Natural killer cell treated with Interleukin-12 subunit alpha and Interleukin-12 subunit beta and Interleukin-15 and Interleukin-18, amount 100 ng/mL, for 72 hours (primary cell): ENCODE results near the gene ST13. TPM values are rescaled to one million over a fixed set of nuclear protein-coding genes. Genes with fewer than 3 reads are reported as not detected.
"Not testable (repeated sequence)": the region's sequence is repeated elsewhere in the genome, so short reads cannot be mapped to it uniquely, and the experiment has no call there.

ENCODE experiments used
- ATAC-seq, 2 donors: fragments of 150-1000 bp; cut with Tn5 transposase in 1 of 2; sonication (Bioruptor Pico), chemical (Tn5 transposase) in 1 of 2; 2 replicates each; pipeline ENCODE4 v1.10.0; 2021
- DNase-seq: peaks from one replicate; pipeline ENCODE4 v3.0.0; 2022; ENCODE audit warnings: low spot score
- H3K27ac Mint-ChIP-seq, 2 donors: 1 replicate in 1 of 2; 2 replicates in 1 of 2; pipeline ENCODE4 v1.8.0; 2022; ENCODE audit warnings: mixed read lengths in 2 of 2, mild to moderate bottlenecking in 1 of 2, moderate library complexity in 1 of 2
- H3K27me3 Mint-ChIP-seq, 2 donors: 1 replicate in 1 of 2; 2 replicates in 1 of 2; pipeline ENCODE4 v1.8.0; 2022; ENCODE audit warnings: mixed read lengths in 2 of 2
- H3K36me3 Mint-ChIP-seq: one replicate; pipeline ENCODE4 v1.8.0; 2022; ENCODE audit warnings: mixed read lengths
- H3K4me1 Mint-ChIP-seq, 2 donors: 1 replicate in 1 of 2; 2 replicates in 1 of 2; pipeline ENCODE4 v1.8.0; 2022; ENCODE audit warnings: low read depth in 2 of 2, mixed read lengths in 2 of 2, mild to moderate bottlenecking in 1 of 2
- H3K4me3 Mint-ChIP-seq: one replicate; pipeline ENCODE4 v1.8.0; 2022; ENCODE audit warnings: mixed read lengths
- H3K9me3 Mint-ChIP-seq: 2 replicates; pipeline ENCODE4 v1.8.0; 2022; ENCODE audit warnings: mixed read lengths
- total RNA-seq, 2 donors: library from RNA; stranded (reverse); gene quantifications; one replicate each; pipeline ENCODE4 v1.2.3, GENCODE V29; 2022

ST13 gene
- total RNA-seq, 2 donors from 2014 or later: 119 to 126 TPM

- H3K27me3 Mint-ChIP-seq: no peaks in the 10 kb centered on the region
- no peaks in the 10 kb centered on the region for H3K36me3 Mint-ChIP-seq
- H3K9me3 Mint-ChIP-seq: no peaks in the 10 kb centered on the region
- no peak overlapping the region for H3K4me3 Mint-ChIP-seq
- peaks cover 0 to 12% of the 10 kb centered on the region in 2 donors for H3K4me1 Mint-ChIP-seq
- ATAC-seq (no peak), DNase-seq (no peak)
- H3K27ac Mint-ChIP-seq: no peak overlapping the region
Observed at GRCh38 chr22:40792451-40792850, 64.0 kb downstream of the ST13 start.

DNA sequence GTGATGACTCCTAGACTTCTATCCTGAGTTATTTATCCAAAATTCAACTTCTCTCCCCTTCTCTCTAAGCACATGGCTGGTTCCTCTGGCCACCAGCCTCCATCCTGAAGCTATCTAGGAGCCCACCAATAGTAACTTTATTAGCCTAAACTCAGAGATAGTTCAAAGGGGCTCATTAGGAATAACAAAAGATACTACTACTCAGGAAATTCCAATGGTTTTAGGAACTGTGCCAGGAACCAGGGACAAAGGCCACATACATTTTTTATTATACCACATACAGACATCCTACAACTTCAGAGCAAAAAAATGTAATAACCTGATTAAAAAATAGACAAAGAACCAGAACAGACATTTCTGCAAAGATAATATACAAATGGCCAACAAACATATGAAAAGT, 65.2 kb downstream of the ST13 start:
- Mint-ChIP-seq H3K4me1 (peaks cover 0 to 12% of the 10 kb centered on the region in 2 donors), H3K27ac (no peak overlapping the region), H3K36me3 (peaks cover 9% of the 10 kb centered on the region), H3K9me3 (no peaks in the 10 kb centered on the region), H3K4me3 (no peak overlapping the region), H3K27me3 (no peaks in the 10 kb centered on the region)
- ATAC-seq (no peak), DNase-seq (no peak)

GRCh38 chr22:40789131-40789530, 67.3 kb downstream of the ST13 start:
- Mint-ChIP-seq H3K9me3 (no peaks in the 10 kb centered on the region), H3K27ac (no peak overlapping the region), H3K36me3 (peaks cover 9% of the 10 kb centered on the region), H3K4me1 (peaks cover 0 to 12% of the 10 kb centered on the region in 2 donors), H3K27me3 (no peaks in the 10 kb centered on the region), H3K4me3 (no peak overlapping the region)
- ATAC-seq: no peak
- no peak for DNase-seq

GRCh38 chr22:40782521-40782920, 73.9 kb downstream of the ST13 start:
- Mint-ChIP-seq H3K9me3 (no peaks in the 10 kb centered on the region), H3K27me3 (no peaks in the 10 kb centered on the region), H3K27ac (no peak overlapping the region), H3K36me3 (peaks cover 9% of the 10 kb centered on the region), H3K4me1 (no peaks in the 10 kb centered on the region), H3K4me3 (no peak overlapping the region)
- no peak for DNase-seq
- ATAC-seq: no peak

GRCh38 chr22:40781749-40782148, 74.7 kb downstream of the ST13 start:
- DNase-seq, H3K4me1 Mint-ChIP-seq, H3K27ac Mint-ChIP-seq, H3K27me3 Mint-ChIP-seq, H3K9me3 Mint-ChIP-seq, H3K36me3 Mint-ChIP-seq, H3K4me3 Mint-ChIP-seq, ATAC-seq: not testable (repeated sequence)

Other genes with a start within 250 kb of the ST13 start
- 10 to 100 TPM; 53.4 to 86.9 TPM for gene MRTFA, start 219.9 kb downstream of the ST13 start, total RNA-seq
- gene MCHR1, start 177.2 kb downstream of the ST13 start, total RNA-seq: not detected
- gene SLC25A17, start 37.3 kb downstream of the ST13 start, total RNA-seq: 10 to 100 TPM; 31.0 to 39.1 TPM
- 10 to 100 TPM; 16.2 to 26.1 TPM for gene XPNPEP3, start 509 bp upstream of the ST13 start, total RNA-seq
- not detected for gene DNAJB7, start 5.5 kb upstream of the ST13 start, total RNA-seq
- gene RBX1, start 94.7 kb upstream of the ST13 start, total RNA-seq: 10 to 100 TPM; 47.8 to 65.9 TPM
- 100 to 1,000 TPM in 1 of 2 donors, 10 to 100 TPM in 1; 92.0 to 106 TPM for gene EP300, start 236.0 kb upstream of the ST13 start, total RNA-seq